Transverse colon (tissue), 3 donors: ENCODE results near the gene SNX8.

ENCODE experiments used
- EP300 ChIP-seq: sonication (generic); formaldehyde crosslinking; IDR thresholded peaks from one replicate; pipeline ENCODE4 v1.6.1; 2017; ENCODE audit warnings: antibody characterized with exemption, low read depth
- TF ChIP-seq, protein P1 (sequence below), 5 experiments: fragments of 200-600 bp in 3 of 5; fragments of 450-650 bp in 2 of 5; sonication (generic) in 3 of 5; IDR thresholded peaks; 1 replicate in 2 of 5; 2 replicates in 3 of 5; pipeline ENCODE4 v1.5.1; 2016 to 2017; ENCODE audit warnings: antibody characterized with exemption in 5 of 5, inconsistent platforms in 3 of 5, mild to moderate bottlenecking in 2 of 5, moderate library complexity in 1 of 5

DNA sequence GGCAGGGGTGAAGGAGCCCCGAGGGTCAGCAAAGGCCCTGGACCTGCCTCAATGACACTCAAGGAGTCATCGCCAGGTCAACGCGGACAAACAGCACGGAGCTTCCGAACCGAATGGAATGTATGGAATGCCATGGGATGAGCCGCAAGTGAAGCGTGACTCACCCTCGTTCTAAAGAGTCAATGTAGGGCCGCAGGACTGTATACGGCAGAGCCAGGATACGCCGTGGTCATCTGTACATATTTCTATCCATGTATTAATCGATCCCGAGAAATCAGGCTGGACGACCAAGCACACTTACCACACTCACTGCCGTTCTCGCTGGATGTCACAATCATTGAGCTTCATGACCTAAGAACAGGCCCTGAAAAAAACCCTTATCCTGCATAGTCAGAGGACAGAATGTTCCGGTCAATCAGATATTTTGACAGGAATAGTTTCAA lies 4.3 kb downstream of the SNX8 start:
- TF ChIP-seq, protein P1, sequence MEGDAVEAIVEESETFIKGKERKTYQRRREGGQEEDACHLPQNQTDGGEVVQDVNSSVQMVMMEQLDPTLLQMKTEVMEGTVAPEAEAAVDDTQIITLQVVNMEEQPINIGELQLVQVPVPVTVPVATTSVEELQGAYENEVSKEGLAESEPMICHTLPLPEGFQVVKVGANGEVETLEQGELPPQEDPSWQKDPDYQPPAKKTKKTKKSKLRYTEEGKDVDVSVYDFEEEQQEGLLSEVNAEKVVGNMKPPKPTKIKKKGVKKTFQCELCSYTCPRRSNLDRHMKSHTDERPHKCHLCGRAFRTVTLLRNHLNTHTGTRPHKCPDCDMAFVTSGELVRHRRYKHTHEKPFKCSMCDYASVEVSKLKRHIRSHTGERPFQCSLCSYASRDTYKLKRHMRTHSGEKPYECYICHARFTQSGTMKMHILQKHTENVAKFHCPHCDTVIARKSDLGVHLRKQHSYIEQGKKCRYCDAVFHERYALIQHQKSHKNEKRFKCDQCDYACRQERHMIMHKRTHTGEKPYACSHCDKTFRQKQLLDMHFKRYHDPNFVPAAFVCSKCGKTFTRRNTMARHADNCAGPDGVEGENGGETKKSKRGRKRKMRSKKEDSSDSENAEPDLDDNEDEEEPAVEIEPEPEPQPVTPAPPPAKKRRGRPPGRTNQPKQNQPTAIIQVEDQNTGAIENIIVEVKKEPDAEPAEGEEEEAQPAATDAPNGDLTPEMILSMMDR (IDR thresholded peaks at IDR 0.05), result no peak
- no peak for TF ChIP-seq EP300
